GM18519 (cell line): ENCODE data around the gene ITGAL.
A peak's percentile ranks its signal among the peaks of the same experiment; 100 is the strongest.
"Not testable (repeated sequence)": the region's sequence is repeated elsewhere in the genome, so short reads cannot be mapped to it uniquely, and the experiment has no call there.

Experiments
- ATAC-seq: cut with Tn5 transposase; IDR thresholded peaks from one replicate; pipeline ENCODE4 v1.9.1; 2021; ENCODE audit warnings: mild to moderate bottlenecking, moderate library complexity; ENCODE audit not compliant: unreplicated experiment, low FRiP score

ITGAL gene

DNA sequence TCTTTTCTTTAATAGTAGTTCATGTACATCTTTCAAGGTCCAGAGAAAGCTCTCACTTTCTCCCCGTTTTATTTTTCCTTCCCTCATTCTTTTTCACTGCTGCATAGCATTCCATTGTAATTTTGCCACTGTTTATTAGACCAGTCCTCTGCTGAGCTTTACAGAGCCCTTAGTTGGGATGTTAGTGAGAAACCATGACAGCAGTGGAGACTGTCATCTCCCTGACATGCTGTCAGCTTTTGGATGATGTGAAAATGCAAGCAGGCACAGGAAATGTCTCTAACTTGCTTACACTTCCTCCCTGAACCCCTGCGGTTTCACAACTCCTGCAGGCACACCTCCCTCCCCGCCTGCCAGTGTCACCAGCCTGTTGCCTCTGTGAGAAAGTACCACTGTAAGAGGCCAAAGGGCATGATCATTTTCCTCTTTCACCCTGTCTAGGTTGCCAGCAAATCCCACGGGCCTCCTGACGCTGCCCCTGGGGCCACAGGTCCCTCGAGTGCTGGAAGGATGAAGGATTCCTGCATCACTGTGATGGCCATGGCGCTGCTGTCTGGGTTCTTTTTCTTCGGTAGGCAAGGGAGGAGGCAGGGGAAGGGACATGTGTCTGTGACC lies at the start of gene ITGAL:
ITGAL (plus strand) TSS at position 415 of the 615 bp plus-strand sequence; CDS start at position 511, 96 bp downstream.
- ATAC-seq, result no peak

GRCh38 chr16:30428055-30428454 lies 44.5 kb upstream of the ITGAL start:
- no peak for ATAC-seq

DNA sequence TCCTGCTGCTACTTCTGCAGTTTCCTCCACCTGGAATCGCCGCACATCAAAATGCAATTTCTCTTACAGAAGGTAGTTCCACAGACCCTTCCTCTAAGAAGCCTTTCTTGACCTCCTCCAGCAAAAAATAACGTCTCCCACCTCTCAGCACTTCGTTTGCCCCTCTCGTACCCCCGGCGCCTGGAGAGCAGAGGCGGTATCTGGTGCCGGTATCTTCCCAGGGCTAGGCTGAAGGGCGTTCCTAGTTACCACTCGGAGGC lies 43.2 kb upstream of the ITGAL start:
- no peak for ATAC-seq

DNA sequence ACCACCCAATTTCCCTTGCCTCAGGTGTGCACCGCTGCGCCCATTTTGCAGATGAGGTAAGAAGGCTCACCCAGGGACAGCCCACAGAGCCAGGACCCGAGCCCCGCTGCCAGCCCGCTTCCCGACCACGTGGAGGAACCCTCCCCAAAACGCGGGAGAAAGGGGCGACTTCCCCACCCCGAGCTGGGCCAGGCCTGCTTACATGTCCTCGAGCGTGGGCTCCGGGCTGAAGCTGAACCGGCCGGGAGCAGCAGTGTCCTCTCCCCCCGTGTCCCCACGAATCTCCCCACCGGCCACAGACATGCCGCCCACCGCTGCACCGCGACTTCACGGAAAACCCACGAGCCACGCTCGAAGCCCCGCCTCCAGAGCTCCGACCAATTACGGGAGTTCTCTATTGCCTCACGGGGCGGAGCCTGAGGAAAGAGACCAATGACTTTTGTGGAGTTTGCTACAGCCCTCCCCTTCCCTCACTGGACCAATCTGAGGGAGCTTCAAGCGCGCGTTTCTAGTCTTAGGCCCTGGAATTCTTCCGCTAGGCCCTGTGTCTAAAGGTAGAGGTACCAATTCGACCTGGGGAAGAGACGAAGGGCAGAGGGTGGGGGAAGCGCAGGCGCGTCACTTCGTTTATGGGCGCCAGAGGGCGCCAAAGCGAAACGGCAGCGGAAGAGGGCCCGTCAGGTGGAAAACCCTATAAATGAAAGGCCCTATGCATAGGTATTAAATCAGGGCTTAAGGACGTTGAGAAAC lies 42.7 kb upstream of the ITGAL start, which contains the start of gene DCTPP1:
DCTPP1 (minus strand) TSS at position 353 of the 750 bp plus-strand sequence; CDS start at position 303, 50 bp downstream.
- peak; percentile 86 for ATAC-seq

DNA sequence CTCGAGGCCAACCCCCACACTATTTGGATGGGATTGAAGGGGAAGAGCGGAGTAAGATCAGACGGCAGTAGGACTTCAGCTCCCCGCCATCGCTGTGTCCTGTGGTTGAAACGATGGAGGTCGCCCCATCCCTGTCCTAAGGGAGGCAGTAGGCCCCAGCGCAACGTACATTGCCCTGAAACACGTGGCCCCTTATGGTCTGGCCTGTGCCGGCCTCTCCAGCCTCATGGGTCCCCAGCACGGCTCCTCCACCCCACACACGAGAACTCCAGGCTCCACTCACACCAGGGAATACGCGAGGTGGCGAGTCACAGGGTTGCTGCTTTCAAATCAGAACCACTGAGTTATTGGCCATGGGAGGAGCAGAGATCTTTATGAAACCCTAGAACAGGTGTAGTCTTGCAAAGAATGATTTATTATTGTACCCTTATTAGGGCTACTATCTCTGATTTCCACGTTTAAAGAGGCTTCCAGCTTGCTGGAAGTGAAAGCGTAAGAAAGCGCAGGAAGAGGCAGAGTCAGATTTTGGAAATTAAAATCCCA lies 42.0 kb upstream of the ITGAL start:
- ATAC-seq, result peak; percentile 8

DNA sequence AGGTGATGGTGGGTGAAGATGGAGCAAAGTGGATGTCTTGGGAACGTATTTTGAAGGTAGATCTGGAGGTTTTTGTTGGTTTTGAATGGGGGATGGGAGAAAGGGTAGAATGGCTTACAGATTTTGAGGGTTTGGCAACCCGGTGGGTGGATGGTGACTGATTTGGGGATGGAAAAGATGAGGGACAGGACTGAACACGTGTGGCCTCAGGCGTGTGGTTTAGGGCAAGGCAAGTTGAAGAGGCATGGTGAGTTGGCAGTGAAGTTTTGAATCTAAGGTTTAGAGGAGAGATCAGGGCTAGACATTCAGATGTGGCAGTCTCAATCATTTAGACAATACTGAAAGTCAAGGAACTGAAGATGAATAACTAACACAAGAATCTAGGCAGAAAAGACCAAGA lies 37.7 kb upstream of the ITGAL start:
- no peak for ATAC-seq

DNA sequence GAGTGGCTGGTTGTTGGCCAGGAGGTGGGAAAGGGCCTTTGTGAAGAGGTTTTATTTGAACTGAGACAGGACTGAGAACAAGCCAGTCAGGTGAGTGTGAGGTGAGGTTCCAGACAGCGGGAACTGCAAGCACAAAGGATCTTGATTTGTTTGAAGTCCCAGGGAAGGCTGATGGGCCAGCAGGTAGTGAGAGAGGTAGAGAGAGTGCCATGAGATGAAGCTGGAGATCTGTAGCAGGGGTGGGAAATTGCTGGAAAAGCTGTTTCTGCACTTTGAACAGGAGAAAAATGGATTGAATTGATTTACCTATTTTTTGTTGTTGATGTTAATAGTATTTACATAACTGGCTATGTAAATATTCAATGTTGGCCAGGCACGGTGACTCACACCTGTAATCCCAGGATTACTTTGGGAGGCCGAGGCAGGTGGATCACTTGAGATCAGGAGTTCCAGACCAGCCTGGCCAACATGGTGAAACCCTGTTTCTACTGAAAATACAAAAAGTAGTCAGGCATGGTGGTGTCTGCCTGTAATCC lies 35.0 kb upstream of the ITGAL start:
- ATAC-seq, result no peak

DNA sequence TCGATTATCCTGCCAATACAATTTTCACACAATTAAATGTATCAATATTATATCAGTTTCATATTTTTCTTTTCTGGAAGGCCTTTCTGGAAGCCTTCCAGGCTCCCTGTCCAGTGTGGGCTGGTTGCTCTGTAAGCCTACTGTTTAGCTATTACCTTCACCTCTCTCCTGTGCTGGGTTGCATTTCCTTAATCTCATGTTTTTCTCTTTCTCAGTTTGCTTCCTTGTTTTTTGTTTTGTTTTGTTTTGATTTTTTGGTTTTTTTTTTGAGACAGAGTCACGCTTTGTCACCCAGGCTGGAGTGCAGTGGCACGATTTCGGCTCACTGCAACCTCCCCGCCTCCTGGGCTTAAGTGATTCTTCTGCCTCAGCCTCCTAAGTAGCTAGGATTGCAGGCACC lies 33.7 kb upstream of the ITGAL start:
- ATAC-seq, result no peak

- ATAC-seq, result no peak
These were observed 32.7 kb upstream of the ITGAL start for GRCh38 chr16:30439720-30440348.

DNA sequence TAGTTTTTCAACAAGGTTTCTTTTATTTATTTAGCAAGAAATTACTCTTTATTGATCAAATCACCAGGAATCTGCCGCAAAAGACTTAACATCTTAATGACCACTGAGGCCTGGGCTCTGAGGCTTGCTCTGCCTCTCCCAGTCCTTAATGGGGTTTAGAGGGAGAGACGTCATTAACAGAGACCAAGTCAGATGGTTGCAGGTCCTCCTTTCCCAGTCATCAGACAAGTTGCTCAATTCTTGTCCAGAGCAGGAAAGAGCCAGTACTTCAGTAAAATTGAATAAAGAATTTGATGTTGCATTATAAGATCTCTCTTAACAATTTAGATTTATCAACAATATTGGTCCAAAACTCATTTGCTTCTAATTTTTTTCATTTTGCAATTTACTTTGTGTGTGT lies 28.9 kb upstream of the ITGAL start:
- no peak for ATAC-seq

DNA sequence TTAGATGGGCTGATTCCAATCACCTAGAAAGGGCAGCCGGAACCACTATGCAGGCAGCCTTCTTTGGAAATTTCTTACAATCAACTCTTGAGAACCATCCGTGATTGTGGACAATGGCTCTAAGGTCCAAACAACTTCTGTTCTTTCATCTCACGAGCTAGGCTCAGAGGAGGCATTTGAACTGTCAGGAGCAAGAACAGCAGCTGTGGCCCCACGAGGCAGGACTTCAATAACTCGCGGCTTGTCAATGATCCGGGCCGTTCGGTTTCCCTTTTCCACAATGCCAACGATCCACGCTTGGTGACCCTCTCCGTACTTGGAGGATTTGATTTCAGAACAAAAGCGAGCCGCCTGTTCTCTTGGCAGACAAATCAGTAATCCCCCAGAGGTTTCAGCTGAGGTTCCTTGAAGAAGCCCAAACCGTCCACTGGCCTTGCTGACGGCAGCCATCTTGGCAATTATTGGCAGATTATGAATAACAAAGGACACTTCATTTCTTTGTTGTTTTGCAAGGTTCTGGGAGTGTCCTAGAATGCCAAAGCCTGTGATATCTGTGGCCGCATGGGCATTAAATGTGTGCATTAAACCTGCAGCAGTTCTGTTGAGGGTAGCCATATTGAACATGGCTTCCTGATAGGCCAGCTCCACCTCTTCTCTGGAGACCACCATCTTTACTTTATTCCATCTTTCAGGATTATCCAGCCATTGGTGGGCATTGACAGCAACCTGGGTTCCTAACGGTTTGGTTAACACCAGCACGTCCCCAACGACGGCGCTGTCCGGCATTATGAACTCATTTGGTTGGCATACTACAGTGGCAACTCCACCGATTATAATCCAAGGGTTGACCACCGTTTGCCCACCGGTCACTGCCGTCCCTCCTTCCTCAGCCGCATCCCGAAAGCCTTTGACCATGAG lies 28.1 kb upstream of the ITGAL start:
- no peak for ATAC-seq

DNA sequence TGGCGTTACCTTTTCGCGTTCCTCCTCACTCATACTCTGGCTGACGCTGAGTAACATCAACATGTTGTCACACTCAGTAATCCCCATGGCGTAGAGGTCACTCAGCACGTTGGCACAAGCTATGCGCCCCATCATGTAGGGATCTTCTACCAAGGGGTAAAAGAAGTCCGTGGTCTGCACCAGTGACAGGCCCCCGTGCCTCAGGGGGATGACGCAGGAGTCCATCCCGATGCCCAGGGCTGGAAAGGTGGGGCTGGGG lies 27.5 kb upstream of the ITGAL start:
- ATAC-seq, result no peak

GRCh38 chr16:30445408-30446202 lies 26.9 kb upstream of the ITGAL start, which contains the start of gene SEPHS2:
Gene SEPHS2 (minus strand): TSS chr16:30445874. CDS start chr16:30445727, 147 bp downstream.
- ATAC-seq, result peak; percentile 45

DNA sequence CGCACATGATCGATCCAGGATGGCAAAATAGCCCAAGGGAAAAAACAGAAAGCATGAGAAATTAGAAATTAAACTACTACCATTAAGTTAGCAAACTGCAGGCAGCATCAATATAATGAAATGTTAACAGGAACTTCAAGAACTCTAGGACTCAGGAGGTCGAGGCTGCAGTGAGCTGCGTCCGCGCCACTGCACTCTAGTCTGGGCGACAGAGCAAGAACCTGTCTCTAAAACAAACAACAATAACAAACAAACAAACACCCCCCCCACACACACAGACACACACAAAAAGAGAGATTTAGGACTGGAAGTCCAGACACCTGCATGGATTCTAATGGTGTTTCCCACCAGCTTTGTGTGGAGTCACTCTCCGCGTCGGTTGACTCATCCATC lies 26.3 kb upstream of the ITGAL start:
- ATAC-seq, result no peak

GRCh38 chr16:30447512-30448226 lies 24.9 kb upstream of the ITGAL start:
- no peak for ATAC-seq

GRCh38 chr16:30449116-30449435 lies 23.5 kb upstream of the ITGAL start:
- no peak for ATAC-seq

- not testable (repeated sequence) for ATAC-seq
These were observed 19.6 kb upstream of the ITGAL start for GRCh38 chr16:30452709-30453580.

- ATAC-seq, result no peak
These were observed 16.2 kb upstream of the ITGAL start for GRCh38 chr16:30456302-30456701.
